AG04449 (cell line): ENCODE measurements around the gene SETD4.

Experiments
- CTCF ChIA-PET: fragments of 350-600 bp; formaldehyde crosslinking; extraction: SDS; loops from one replicate; lab custom pipeline; 2021; ENCODE audit warnings: antibody characterized with exemption; lab: Yijun Ruan, JAX
- POLR2A ChIA-PET: fragments of 400-600, 350-600 bp; formaldehyde crosslinking; extraction: SDS; loops from one replicate; lab custom pipeline; 2020; ENCODE audit warnings: antibody characterized with exemption, inconsistent platforms; lab: Yijun Ruan, JAX
- DNase-seq: peaks from one replicate; pipeline ENCODE4 v3.0.0-alpha.2; 2010; ENCODE audit warnings: low read depth, low spot score
- H3K4me3 ChIP-seq: 2 replicates; pipeline ENCODE4 v1.5.1; 2011; ENCODE audit warnings: low read depth, mild to moderate bottlenecking, control low read depth, low read length
- TF ChIP-seq, protein P1 (sequence below): IDR thresholded peaks from one replicate; pipeline ENCODE4 v1.5.1; 2011; ENCODE audit warnings: mild to moderate bottlenecking, moderate library complexity, low read length, control low read depth, inconsistent platforms; ENCODE audit not compliant: insufficient read depth; ENCODE audit errors: missing control alignments

The SETD4 gene, protein sequence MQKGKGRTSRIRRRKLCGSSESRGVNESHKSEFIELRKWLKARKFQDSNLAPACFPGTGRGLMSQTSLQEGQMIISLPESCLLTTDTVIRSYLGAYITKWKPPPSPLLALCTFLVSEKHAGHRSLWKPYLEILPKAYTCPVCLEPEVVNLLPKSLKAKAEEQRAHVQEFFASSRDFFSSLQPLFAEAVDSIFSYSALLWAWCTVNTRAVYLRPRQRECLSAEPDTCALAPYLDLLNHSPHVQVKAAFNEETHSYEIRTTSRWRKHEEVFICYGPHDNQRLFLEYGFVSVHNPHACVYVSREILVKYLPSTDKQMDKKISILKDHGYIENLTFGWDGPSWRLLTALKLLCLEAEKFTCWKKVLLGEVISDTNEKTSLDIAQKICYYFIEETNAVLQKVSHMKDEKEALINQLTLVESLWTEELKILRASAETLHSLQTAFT

DNA sequence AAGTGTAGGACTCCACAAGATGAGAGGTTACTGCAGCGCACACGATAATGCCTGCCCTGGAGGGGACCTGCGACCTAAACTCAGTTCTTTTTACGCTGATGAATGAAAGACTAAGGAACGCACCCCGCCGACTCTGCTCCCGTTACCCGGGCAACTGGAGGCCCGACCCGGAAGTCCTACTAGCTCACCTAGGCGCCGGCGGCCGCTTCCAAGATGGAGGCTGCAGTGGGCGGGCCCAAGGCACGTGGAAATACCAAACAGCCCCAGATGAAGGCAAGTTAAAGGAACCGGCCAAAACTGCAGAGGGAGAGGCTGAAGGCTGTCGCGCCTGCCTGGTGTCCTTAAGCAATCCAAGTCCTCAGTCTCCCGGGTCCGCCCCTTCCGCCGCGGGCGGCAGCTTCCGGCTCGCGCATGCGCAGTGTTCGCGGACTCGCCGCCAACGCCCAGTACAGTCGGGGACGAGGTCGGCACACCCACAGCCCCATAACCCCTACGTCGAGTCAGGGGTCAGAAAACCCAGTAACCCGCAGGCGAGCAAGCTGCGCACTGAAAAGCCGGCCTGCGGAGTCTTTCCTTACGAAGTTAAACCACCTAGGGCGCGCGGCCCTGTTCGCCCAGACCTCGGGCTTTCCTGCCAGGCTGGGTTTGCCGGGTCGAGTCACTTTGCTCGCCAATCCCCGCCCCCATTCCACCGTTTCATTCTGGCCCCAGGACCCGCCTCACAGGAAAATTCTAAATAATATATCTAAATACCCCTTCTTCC lies at the start of gene SETD4:
SETD4 (minus strand) TSS at position 368 of the 763 bp plus-strand sequence. CDS start 1,638 bp downstream, outside the sequence.
- ChIA-PET CTCF (interaction anchor here (1.2 to 1.6 kb wide), 3 partner anchors 14 to 52 kb away, joined by 4 to 8 read pairs (median 6); no protein-coding TSS in a partner anchor), POLR2A (interaction anchor here (1.0 to 2.1 kb wide), 3 partner anchors 10 to 52 kb away, joined by 3 to 28 read pairs (median 3); partner anchors contain the start of gene CBR1)
- H3K4me3 ChIP-seq, result peak within 1 kb of the TSS; percentile 98
- peak; percentile 51 for DNase-seq
- TF ChIP-seq, protein P1, sequence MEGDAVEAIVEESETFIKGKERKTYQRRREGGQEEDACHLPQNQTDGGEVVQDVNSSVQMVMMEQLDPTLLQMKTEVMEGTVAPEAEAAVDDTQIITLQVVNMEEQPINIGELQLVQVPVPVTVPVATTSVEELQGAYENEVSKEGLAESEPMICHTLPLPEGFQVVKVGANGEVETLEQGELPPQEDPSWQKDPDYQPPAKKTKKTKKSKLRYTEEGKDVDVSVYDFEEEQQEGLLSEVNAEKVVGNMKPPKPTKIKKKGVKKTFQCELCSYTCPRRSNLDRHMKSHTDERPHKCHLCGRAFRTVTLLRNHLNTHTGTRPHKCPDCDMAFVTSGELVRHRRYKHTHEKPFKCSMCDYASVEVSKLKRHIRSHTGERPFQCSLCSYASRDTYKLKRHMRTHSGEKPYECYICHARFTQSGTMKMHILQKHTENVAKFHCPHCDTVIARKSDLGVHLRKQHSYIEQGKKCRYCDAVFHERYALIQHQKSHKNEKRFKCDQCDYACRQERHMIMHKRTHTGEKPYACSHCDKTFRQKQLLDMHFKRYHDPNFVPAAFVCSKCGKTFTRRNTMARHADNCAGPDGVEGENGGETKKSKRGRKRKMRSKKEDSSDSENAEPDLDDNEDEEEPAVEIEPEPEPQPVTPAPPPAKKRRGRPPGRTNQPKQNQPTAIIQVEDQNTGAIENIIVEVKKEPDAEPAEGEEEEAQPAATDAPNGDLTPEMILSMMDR, result no peak

DNA sequence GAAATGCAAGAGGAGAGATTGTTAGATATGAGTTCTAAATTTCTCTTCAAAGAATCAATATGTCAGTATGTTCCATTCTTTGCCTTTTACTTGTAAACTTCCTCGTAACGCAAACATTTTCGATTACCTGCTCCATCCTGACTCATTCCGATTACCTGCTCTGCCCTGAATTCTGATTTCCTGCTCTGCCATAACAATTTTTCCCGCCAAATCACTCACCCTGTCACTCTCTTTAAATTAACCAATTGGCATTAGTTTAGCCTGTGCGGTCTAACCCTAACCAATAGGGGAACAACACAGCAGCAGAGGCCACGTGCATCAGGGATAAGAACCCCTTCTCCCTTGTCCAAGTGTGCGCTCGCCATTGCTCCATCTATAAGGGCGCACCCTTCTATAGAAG lies 49.5 kb upstream of the SETD4 start:
- no peak for DNase-seq
- ChIA-PET CTCF (interaction anchor here (1.0 to 10.3 kb wide), 5 partner anchors 9 to 16 kb away, joined by 3 to 100 read pairs (median 3); no protein-coding TSS in a partner anchor), POLR2A (no interaction called here)
- TF ChIP-seq, protein P1, result no peak
- no peak overlapping the region for H3K4me3 ChIP-seq

DNA sequence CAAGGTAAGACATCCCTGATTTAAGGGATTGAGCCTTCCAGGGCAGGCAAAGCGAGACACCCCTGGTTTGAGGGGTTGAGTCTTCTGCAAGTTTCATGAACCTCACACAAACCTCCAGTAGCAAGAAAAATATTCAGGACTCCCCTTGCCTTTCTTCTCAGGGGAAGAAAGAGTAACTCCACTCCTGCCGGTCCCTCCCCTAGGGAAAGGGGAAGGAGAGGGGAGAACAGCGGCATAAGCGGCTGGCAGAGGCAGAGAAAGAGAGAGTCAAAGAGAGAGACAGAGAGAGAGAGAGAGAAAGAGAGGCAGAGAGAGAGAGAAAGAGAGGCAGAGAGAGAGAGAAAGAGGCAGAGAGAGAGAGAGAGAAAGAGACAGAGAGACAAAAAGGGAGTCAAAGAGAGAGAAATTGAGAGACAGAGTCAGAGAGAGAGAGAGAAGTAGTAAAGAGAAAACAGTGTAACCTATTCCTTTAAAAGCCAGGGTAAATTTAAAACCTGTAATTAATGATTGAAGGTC lies 45.1 kb upstream of the SETD4 start:
- POLR2A ChIA-PET, result no interaction called here
- no peak for DNase-seq
- H3K4me3 ChIP-seq, result no peak overlapping the region
- TF ChIP-seq, protein P1, result no peak
- CTCF ChIA-PET, result interaction anchor here (0.6 to 3.2 kb wide), 7 partner anchors 8 to 47 kb away, joined by 3 to 24 read pairs (median 4); partner anchors contain the start of gene SETD4

DNA sequence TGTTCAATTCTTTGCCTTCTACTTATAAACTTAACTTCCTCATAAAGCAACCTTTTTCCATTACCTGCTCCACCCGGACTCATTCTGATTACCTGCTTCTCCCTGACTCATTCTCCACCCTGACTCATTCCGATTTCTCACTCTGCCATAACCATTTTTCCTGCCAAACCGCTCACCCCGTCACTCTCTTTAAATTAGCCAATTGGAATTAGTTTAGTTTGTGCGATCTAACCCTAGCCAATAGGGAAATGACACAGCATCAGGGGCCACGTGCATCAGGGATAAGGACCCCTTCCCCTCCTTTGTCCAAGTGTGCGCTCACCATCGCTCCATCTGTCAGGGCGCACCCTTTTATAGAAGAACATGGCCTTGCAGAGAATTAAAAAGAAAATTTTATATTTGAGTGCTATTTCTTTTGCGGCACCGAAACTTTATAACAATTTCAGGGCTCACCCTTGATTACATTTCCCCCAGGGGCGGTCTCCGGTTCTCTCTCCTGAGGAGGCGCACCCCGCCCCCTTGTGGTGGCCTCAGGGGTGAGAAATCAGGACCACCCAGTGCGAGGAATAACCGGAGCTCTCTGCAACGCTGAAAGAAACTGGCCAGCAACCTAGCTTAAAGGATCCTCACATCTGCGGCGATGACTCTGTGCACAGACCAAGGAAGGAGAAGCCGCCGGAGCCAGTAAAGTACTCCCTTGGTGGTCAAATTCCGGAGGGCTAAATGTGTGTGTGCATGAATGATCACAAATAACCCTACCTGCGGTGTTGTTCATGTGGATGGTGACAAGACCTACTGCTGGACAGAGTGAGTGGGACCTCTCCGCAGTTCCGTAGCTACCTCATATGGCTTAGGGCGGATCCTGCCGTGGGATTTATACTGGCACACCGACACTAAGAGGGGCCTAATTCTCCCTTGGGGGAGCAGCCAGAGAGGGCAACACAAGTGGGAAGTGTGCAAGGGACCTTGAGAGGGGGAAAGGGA lies 44.3 kb upstream of the SETD4 start:
- CTCF ChIA-PET, result interaction anchor here (0.6 to 3.2 kb wide), 8 partner anchors 8 to 46 kb away, joined by 3 to 24 read pairs (median 4); partner anchors contain the start of gene SETD4
- H3K4me3 ChIP-seq, result no peak overlapping the region
- no peak for DNase-seq
- POLR2A ChIA-PET, result no interaction called here
- TF ChIP-seq, protein P1, result peak; percentile 69

DNA sequence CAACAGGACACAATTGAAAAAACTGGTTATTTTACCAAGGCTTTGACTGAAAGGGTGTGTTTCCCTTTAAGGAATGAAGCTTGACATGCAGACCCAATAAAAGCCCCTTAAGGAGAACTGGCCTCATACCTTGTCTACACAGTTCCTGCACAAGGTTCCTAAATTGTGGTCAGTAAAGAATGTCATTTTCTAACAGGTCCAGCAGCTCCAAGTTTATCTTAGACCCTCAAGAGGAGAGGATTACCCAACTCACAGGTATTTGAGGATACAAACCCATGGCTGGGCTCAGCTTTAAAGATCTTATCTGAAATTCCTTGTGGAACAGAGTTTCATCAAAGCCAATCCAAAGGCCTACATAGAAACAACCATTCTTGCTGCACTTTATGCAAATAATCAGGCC lies 43.1 kb upstream of the SETD4 start:
- H3K4me3 ChIP-seq, result no peak overlapping the region
- TF ChIP-seq, protein P1, result no peak
- DNase-seq, result no peak
- ChIA-PET POLR2A (no interaction called here), CTCF (interaction anchor here (1.0 to 3.2 kb wide), 6 partner anchors 10 to 75 kb away, joined by 3 to 24 read pairs (median 4); partner anchors contain the start of gene SETD4)
